ENCODE measurements around the gene USP24.

DNA sequence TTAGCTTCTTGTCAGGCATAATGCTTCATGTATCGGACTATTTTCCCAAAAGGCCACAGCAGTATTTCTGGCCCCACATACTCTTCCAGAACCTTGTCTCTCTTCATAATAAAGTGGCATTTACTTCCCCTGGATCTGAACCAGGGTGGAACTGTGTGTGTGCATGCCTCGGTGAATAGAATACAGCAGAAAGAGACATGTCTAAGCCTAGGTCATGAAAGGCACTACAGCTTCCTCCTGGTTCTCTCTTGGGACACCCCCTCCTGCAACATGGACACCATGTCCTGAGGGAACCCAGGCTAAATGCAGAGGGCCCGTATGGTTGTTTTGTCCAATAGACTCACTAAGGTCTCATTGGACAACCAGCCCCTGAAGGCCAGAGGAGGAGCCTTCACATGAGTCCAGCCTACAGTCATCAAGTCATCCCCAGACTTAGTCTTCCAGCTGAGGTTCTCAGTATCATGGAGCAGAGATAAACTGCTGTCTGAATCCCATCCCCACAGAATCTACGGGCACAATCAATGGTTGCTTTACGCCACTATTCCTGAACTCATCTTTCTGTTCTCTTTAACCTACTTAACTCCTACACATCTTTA lies 35.0 kb downstream of the USP24 start:
- TF ChIP-seq, protein P1, sequence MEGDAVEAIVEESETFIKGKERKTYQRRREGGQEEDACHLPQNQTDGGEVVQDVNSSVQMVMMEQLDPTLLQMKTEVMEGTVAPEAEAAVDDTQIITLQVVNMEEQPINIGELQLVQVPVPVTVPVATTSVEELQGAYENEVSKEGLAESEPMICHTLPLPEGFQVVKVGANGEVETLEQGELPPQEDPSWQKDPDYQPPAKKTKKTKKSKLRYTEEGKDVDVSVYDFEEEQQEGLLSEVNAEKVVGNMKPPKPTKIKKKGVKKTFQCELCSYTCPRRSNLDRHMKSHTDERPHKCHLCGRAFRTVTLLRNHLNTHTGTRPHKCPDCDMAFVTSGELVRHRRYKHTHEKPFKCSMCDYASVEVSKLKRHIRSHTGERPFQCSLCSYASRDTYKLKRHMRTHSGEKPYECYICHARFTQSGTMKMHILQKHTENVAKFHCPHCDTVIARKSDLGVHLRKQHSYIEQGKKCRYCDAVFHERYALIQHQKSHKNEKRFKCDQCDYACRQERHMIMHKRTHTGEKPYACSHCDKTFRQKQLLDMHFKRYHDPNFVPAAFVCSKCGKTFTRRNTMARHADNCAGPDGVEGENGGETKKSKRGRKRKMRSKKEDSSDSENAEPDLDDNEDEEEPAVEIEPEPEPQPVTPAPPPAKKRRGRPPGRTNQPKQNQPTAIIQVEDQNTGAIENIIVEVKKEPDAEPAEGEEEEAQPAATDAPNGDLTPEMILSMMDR (optimal IDR thresholded peaks at IDR 0.05 in 1 of 3, IDR thresholded peaks at IDR 0.05 in 1 of 3, conservative IDR thresholded peaks at IDR 0.05 in 1 of 3; ENCODE audit: extremely low read depth in 1 of 3, insufficient read depth in 2 of 3, low read length in 3 of 3), result no peak
- TF ChIP-seq EZH2 (IDR thresholded peaks at IDR 0.05; ENCODE audit: low read length), result no peak

All from keratinocyte (primary cell).